Measurements from ENCODE around the gene PLB1.

Gene PLB1

GRCh38 chr2:28688818-28689217 lies 193.0 kb downstream of the PLB1 start:
- TF ChIP-seq CTCF (IDR thresholded peaks at IDR 0.05; ENCODE audit: low read depth, low read length): no peak
- DNase-seq (ENCODE audit: low read depth in 2 of 2): no peak
- H3K4me3 ChIP-seq (replicated peaks in 1 of 2; ENCODE audit: low read depth in 2 of 2, low read length in 2 of 2): no peak overlapping the region

GRCh38 chr2:28689771-28690170 lies 193.9 kb downstream of the PLB1 start:
- DNase-seq (ENCODE audit: low read depth in 2 of 2): no peak
- H3K4me3 ChIP-seq (replicated peaks in 1 of 2; ENCODE audit: low read depth in 2 of 2, low read length in 2 of 2): no peak overlapping the region
- TF ChIP-seq CTCF (IDR thresholded peaks at IDR 0.05; ENCODE audit: low read depth, low read length): no peak

GRCh38 chr2:28692411-28692810 lies 196.6 kb downstream of the PLB1 start:
- TF ChIP-seq CTCF (IDR thresholded peaks at IDR 0.05; ENCODE audit: low read depth, low read length): no peak
- H3K4me3 ChIP-seq (replicated peaks in 1 of 2; ENCODE audit: low read depth in 2 of 2, low read length in 2 of 2): no peak overlapping the region
- no peak for DNase-seq (ENCODE audit: low read depth in 2 of 2)

GRCh38 chr2:28693223-28693622 lies 197.4 kb downstream of the PLB1 start:
- no peak overlapping the region for H3K4me3 ChIP-seq (replicated peaks in 1 of 2; ENCODE audit: low read depth in 2 of 2, low read length in 2 of 2)
- no peak for DNase-seq (ENCODE audit: low read depth in 2 of 2)
- TF ChIP-seq CTCF (IDR thresholded peaks at IDR 0.05; ENCODE audit: low read depth, low read length): no peak
